ENCODE data around the gene ADPRH.

The ADPRH gene

DNA sequence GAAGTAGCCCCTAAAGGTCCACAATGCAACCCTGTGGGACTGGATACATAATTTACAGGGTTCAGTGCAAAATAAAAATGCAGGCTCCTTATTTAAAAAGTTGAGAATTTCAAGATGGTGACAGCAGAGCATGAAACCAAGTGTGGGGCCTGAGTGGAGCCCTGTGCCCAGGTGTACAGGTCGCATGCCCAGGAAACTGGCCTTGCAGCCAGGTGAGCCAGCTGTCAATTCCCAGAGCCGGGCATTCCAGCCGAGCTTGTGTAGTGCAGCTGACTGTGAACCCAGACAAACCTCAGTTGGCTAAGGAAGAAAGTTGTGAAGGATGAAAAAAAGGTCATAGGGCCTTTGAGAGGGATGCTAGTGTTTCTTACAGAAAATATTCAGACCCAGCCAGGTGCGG lies 53.5 kb downstream of the ADPRH start:
- H3K27ac ChIP-seq (ENCODE audit: low read depth, low read length) = no peak overlapping the region
- H3K9ac ChIP-seq (ENCODE audit: low read length) = no peak overlapping the region
- no peak overlapping the region for H3K4me3 ChIP-seq (ENCODE audit: low read depth, low read length)
- no peak overlapping the region for H2BK5ac ChIP-seq (ENCODE audit: low read depth, low read length, poor library complexity)
- no peak overlapping the region for H3K23ac ChIP-seq (ENCODE audit: low read length)
- H3K79me1 ChIP-seq (ENCODE audit: low read length) = peaks cover 7% of the 10 kb centered on the region
- no peak overlapping the region for H3K4me2 ChIP-seq (ENCODE audit: low read length)
- H2AFZ ChIP-seq (ENCODE audit: insufficient read depth, low read length, poor library complexity) = no peak overlapping the region
- peaks cover 4 to 11% of the 10 kb centered on the region in 2 experiments for H3K36me3 ChIP-seq (ENCODE audit: control insufficient read depth in 1 of 2, insufficient read depth in 2 of 2, low read length in 2 of 2)
- no CpG with 5 or more reads among the region's 4 CpGs for WGBS (ENCODE audit: extremely low coverage, insufficient coverage, insufficient read length)
- H3K4me1 ChIP-seq (ENCODE audit: control insufficient read depth in 1 of 2, insufficient read depth in 2 of 2, low read length in 2 of 2) = peaks cover 7 to 10% of the 10 kb centered on the region in 2 experiments
- no peak for DNase-seq
- H4K8ac ChIP-seq (ENCODE audit: low read depth, low read length) = no peak overlapping the region
- H4K12ac ChIP-seq (ENCODE audit: low read depth, low read length) = no peak overlapping the region
- H3K18ac ChIP-seq (ENCODE audit: low read length) = no peak overlapping the region
- H3K27me3 ChIP-seq (ENCODE audit: insufficient read depth, low read length) = no peaks in the 10 kb centered on the region
- no peak overlapping the region for H2AK5ac ChIP-seq (ENCODE audit: low read length)
- no peaks in the 10 kb centered on the region for H3K79me2 ChIP-seq (ENCODE audit: control insufficient read depth, insufficient read depth, low read length, poor library complexity)
- no peak overlapping the region for H4K91ac ChIP-seq (ENCODE audit: low read depth, low read length)
- H2BK12ac ChIP-seq (ENCODE audit: low read length) = no peak overlapping the region
- H3K4ac ChIP-seq (ENCODE audit: low read depth, low read length) = no peak overlapping the region
- no peak overlapping the region for H2BK120ac ChIP-seq (ENCODE audit: insufficient read depth, low read length, poor library complexity)
- H3K14ac ChIP-seq (ENCODE audit: low read length) = no peak overlapping the region
- no peaks in the 10 kb centered on the region for H3K9me3 ChIP-seq (ENCODE audit: insufficient read depth, low read depth, low read length)

DNA sequence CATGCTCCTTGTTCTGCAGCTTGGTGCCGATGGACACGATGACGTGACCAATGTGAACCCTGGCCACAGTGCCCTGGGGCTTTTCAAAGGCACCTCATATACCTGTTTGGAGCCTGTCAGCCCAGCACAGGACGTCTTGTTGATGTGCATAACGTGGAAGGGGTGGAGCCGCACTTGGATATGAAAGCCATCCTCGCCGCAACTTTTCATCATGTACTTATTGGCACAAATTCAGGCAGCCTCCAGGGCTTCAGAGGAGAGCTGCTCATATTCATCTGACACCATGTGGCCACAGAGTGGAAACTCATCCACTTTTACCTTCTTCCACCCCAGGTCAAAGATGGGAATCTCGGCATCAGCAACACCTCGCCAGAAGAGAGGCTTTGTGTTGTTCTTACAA lies 56.4 kb downstream of the ADPRH start:
- WGBS (ENCODE audit: extremely low coverage, insufficient coverage, insufficient read length) = no CpG with 5 or more reads among the region's 10 CpGs
- DNase-seq = peak; percentile 52 to 55
- no peak overlapping the region for H2BK5ac ChIP-seq (ENCODE audit: low read depth, low read length, poor library complexity)

DNA sequence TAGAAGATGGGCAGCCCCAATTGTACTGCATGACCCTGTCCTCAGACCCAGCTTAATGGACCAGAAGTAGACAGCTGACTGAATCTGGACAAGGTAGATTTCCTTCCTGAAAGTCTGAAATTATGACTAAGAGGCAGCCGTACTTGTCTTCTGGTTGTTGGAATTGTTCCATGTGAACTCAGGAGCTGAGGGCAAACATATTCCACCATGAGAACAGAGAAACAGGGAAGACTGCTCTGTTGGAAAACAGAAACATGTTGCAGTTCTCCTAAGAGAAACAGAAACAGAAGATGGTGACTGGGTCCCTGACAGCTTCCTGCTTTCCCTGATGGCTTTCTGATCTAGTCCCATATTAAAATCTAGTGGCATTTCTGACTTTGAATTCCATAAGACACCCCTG lies 57.0 kb downstream of the ADPRH start:
- H3K4me2 ChIP-seq (ENCODE audit: low read length) = no peak overlapping the region
- H3K9ac ChIP-seq (ENCODE audit: low read length) = no peak overlapping the region
- H2BK5ac ChIP-seq (ENCODE audit: low read depth, low read length, poor library complexity) = no peak overlapping the region
- no peak overlapping the region for H3K27ac ChIP-seq (ENCODE audit: low read depth, low read length)
- H2AK5ac ChIP-seq (ENCODE audit: low read length) = no peak overlapping the region
- H4K8ac ChIP-seq (ENCODE audit: low read depth, low read length) = no peak overlapping the region
- no peak overlapping the region for H2BK120ac ChIP-seq (ENCODE audit: insufficient read depth, low read length, poor library complexity)
- peaks cover 6 to 17% of the 10 kb centered on the region in 2 experiments for H3K4me1 ChIP-seq (ENCODE audit: control insufficient read depth in 1 of 2, insufficient read depth in 2 of 2, low read length in 2 of 2)
- no peak overlapping the region for H4K12ac ChIP-seq (ENCODE audit: low read depth, low read length)
- DNase-seq = peak in 1 of 2 donors; percentile 13
- no peak overlapping the region for H3K4ac ChIP-seq (ENCODE audit: low read depth, low read length)
- H2BK12ac ChIP-seq (ENCODE audit: low read length) = no peak overlapping the region
- no peak overlapping the region for H3K23ac ChIP-seq (ENCODE audit: low read length)
- no peak overlapping the region for H2AFZ ChIP-seq (ENCODE audit: insufficient read depth, low read length, poor library complexity)
- no CpG with 5 or more reads among the region's 1 CpG for WGBS (ENCODE audit: extremely low coverage, insufficient coverage, insufficient read length)
- H3K27me3 ChIP-seq (ENCODE audit: insufficient read depth, low read length) = no peaks in the 10 kb centered on the region
- H3K9me3 ChIP-seq (ENCODE audit: insufficient read depth, low read depth, low read length) = no peaks in the 10 kb centered on the region
- no peak overlapping the region for H3K4me3 ChIP-seq (ENCODE audit: low read depth, low read length)
- H3K79me1 ChIP-seq (ENCODE audit: low read length) = peaks cover 4% of the 10 kb centered on the region
- no peaks in the 10 kb centered on the region for H3K79me2 ChIP-seq (ENCODE audit: control insufficient read depth, insufficient read depth, low read length, poor library complexity)
- no peak overlapping the region for H4K91ac ChIP-seq (ENCODE audit: low read depth, low read length)
- H3K18ac ChIP-seq (ENCODE audit: low read length) = no peak overlapping the region
- no peak overlapping the region for H3K14ac ChIP-seq (ENCODE audit: low read length)
- H3K36me3 ChIP-seq (ENCODE audit: control insufficient read depth in 1 of 2, insufficient read depth in 2 of 2, low read length in 2 of 2) = peaks cover 4 to 11% of the 10 kb centered on the region in 2 experiments

More for the DNA sequence above, 56.4 kb downstream of the ADPRH start:
- H4K12ac ChIP-seq (ENCODE audit: low read depth, low read length) = no peak overlapping the region
- H3K36me3 ChIP-seq (ENCODE audit: control insufficient read depth in 1 of 2, insufficient read depth in 2 of 2, low read length in 2 of 2) = peaks cover 4 to 11% of the 10 kb centered on the region in 2 experiments
- H2BK12ac ChIP-seq (ENCODE audit: low read length) = no peak overlapping the region
- H3K9me3 ChIP-seq (ENCODE audit: insufficient read depth, low read depth, low read length) = no peaks in the 10 kb centered on the region
- H3K79me2 ChIP-seq (ENCODE audit: control insufficient read depth, insufficient read depth, low read length, poor library complexity) = no peaks in the 10 kb centered on the region
- H3K9ac ChIP-seq (ENCODE audit: low read length) = no peak overlapping the region
- H3K14ac ChIP-seq (ENCODE audit: low read length) = no peak overlapping the region
- no peak overlapping the region for H3K4me2 ChIP-seq (ENCODE audit: low read length)
- no peak overlapping the region for H2AK5ac ChIP-seq (ENCODE audit: low read length)
- no peak overlapping the region for H4K91ac ChIP-seq (ENCODE audit: low read depth, low read length)
- no peak overlapping the region for H2BK120ac ChIP-seq (ENCODE audit: insufficient read depth, low read length, poor library complexity)
- H3K4ac ChIP-seq (ENCODE audit: low read depth, low read length) = no peak overlapping the region
- no peak overlapping the region for H2AFZ ChIP-seq (ENCODE audit: insufficient read depth, low read length, poor library complexity)
- peaks cover 6% of the 10 kb centered on the region for H3K79me1 ChIP-seq (ENCODE audit: low read length)
- no peak overlapping the region for H3K27ac ChIP-seq (ENCODE audit: low read depth, low read length)
- no peak overlapping the region for H3K4me3 ChIP-seq (ENCODE audit: low read depth, low read length)
- no peaks in the 10 kb centered on the region for H3K27me3 ChIP-seq (ENCODE audit: insufficient read depth, low read length)
- no peak overlapping the region for H4K8ac ChIP-seq (ENCODE audit: low read depth, low read length)
- no peak overlapping the region for H3K18ac ChIP-seq (ENCODE audit: low read length)
- H3K23ac ChIP-seq (ENCODE audit: low read length) = no peak overlapping the region
- H3K4me1 ChIP-seq (ENCODE audit: control insufficient read depth in 1 of 2, insufficient read depth in 2 of 2, low read length in 2 of 2) = peaks cover 6 to 17% of the 10 kb centered on the region in 2 experiments

DNA sequence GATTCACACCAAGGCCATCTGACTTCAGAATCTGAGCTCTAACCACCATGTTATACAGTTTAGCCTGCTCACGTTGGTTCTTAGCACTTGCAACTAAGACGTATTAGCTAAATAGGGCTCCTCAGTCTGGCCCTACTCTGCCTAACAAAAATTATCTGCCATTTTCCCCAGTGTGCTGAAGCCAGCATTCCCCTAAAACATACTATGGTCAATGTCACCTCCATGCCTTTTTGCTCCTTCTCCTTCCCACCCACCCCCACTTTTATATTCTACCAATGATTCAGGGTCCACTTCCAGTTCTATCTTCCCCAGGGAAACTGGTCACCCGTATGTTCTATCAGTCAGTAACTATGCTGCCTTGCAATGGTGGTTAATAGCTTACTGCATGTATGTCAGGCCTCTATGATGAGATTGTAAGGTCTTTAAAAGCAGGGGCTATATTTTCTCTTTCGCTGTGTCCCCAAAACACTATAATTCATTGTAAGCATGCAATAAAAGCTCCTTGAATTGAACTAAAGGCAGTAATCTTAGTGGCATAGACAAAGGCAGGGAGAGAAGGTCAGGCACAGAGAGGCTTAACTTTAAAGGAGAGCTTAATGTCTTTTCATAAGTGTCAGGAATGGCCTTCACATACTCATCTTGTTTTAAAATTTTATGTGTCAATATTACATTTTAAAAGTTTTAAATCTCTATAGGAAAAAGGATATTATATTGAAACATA lies 57.8 kb downstream of the ADPRH start:
- no peak overlapping the region for H3K4ac ChIP-seq (ENCODE audit: low read depth, low read length)
- H4K91ac ChIP-seq (ENCODE audit: low read depth, low read length) = no peak overlapping the region
- H3K9ac ChIP-seq (ENCODE audit: low read length) = no peak overlapping the region
- peaks cover 8 to 16% of the 10 kb centered on the region in 2 experiments for H3K36me3 ChIP-seq (ENCODE audit: control insufficient read depth in 1 of 2, insufficient read depth in 2 of 2, low read length in 2 of 2)
- H3K27me3 ChIP-seq (ENCODE audit: insufficient read depth, low read length) = no peaks in the 10 kb centered on the region
- no peak overlapping the region for H2AFZ ChIP-seq (ENCODE audit: insufficient read depth, low read length, poor library complexity)
- H2BK12ac ChIP-seq (ENCODE audit: low read length) = no peak overlapping the region
- no peak overlapping the region for H3K18ac ChIP-seq (ENCODE audit: low read length)
- H3K79me1 ChIP-seq (ENCODE audit: low read length) = peaks cover 4% of the 10 kb centered on the region
- no peak overlapping the region for H3K4me3 ChIP-seq (ENCODE audit: low read depth, low read length)
- no peak overlapping the region for H2AK5ac ChIP-seq (ENCODE audit: low read length)
- no peak overlapping the region for H3K23ac ChIP-seq (ENCODE audit: low read length)
- H3K14ac ChIP-seq (ENCODE audit: low read length) = no peak overlapping the region
- H3K4me1 ChIP-seq (ENCODE audit: control insufficient read depth in 1 of 2, insufficient read depth in 2 of 2, low read length in 2 of 2) = peaks cover 6 to 17% of the 10 kb centered on the region in 2 experiments
- WGBS (ENCODE audit: extremely low coverage, insufficient coverage, insufficient read length) = no CpG with 5 or more reads among the region's 4 CpGs
- no peak overlapping the region for H4K12ac ChIP-seq (ENCODE audit: low read depth, low read length)
- H3K27ac ChIP-seq (ENCODE audit: low read depth, low read length) = no peak overlapping the region
- peaks cover 2% of the 10 kb centered on the region for H3K9me3 ChIP-seq (ENCODE audit: insufficient read depth, low read depth, low read length)
- H3K4me2 ChIP-seq (ENCODE audit: low read length) = no peak overlapping the region
- DNase-seq = no peak
- no peaks in the 10 kb centered on the region for H3K79me2 ChIP-seq (ENCODE audit: control insufficient read depth, insufficient read depth, low read length, poor library complexity)
- H2BK5ac ChIP-seq (ENCODE audit: low read depth, low read length, poor library complexity) = no peak overlapping the region
- no peak overlapping the region for H4K8ac ChIP-seq (ENCODE audit: low read depth, low read length)
- no peak overlapping the region for H2BK120ac ChIP-seq (ENCODE audit: insufficient read depth, low read length, poor library complexity)
